SJCRH30 (cell line): Measurements from ENCODE around the gene PEPD. TPM values are rescaled to one million over a fixed set of nuclear protein-coding genes. Genes with fewer than 3 reads are reported as not detected.

Experiments
- DNase-seq, 2 experiments: peaks; one replicate each; pipeline ENCODE4 v3.0.0-alpha.2; 2015 to 2020
- H3K27ac ChIP-seq: fragments of 250-450 bp; sonication (Bioruptor Pico); 2 replicates; pipeline ENCODE4 v1.5.1; 2020; ENCODE audit warnings: mild to moderate bottlenecking, moderate library complexity
- H3K27me3 ChIP-seq: fragments of 250-450 bp; sonication (Bioruptor Pico); 2 replicates; pipeline ENCODE4 v1.5.1; 2020; ENCODE audit warnings: mild to moderate bottlenecking, moderate library complexity
- H3K36me3 ChIP-seq: fragments of 250-450 bp; sonication (Bioruptor Pico); 2 replicates; pipeline ENCODE4 v1.5.1; 2020; ENCODE audit warnings: mild to moderate bottlenecking, moderate library complexity
- H3K4me1 ChIP-seq: fragments of 250-450 bp; sonication (Bioruptor Pico); 2 replicates; pipeline ENCODE4 v1.5.1; 2020; ENCODE audit warnings: mild to moderate bottlenecking, moderate library complexity
- H3K4me3 ChIP-seq: fragments of 250-450 bp; sonication (Bioruptor Pico); 2 replicates; pipeline ENCODE4 v1.5.1; 2020; ENCODE audit warnings: mild to moderate bottlenecking, moderate library complexity
- H3K9me3 ChIP-seq: fragments of 250-450 bp; sonication (Bioruptor Pico); replicated peaks from 2 replicates; pipeline ENCODE4 v1.5.1; 2020; ENCODE audit warnings: mild to moderate bottlenecking, moderate library complexity
- total RNA-seq: library from RNA; depleted of rRNA; stranded (reverse); fragments of >200 nt; shearing (Covaris generic); gene quantifications from 2 replicates; pipeline ENCODE4 v1.2.3, GENCODE V29; 2014

Gene PEPD
- total RNA-seq, 1 experiment from 2014 or later, result 39.5 TPM

DNA sequence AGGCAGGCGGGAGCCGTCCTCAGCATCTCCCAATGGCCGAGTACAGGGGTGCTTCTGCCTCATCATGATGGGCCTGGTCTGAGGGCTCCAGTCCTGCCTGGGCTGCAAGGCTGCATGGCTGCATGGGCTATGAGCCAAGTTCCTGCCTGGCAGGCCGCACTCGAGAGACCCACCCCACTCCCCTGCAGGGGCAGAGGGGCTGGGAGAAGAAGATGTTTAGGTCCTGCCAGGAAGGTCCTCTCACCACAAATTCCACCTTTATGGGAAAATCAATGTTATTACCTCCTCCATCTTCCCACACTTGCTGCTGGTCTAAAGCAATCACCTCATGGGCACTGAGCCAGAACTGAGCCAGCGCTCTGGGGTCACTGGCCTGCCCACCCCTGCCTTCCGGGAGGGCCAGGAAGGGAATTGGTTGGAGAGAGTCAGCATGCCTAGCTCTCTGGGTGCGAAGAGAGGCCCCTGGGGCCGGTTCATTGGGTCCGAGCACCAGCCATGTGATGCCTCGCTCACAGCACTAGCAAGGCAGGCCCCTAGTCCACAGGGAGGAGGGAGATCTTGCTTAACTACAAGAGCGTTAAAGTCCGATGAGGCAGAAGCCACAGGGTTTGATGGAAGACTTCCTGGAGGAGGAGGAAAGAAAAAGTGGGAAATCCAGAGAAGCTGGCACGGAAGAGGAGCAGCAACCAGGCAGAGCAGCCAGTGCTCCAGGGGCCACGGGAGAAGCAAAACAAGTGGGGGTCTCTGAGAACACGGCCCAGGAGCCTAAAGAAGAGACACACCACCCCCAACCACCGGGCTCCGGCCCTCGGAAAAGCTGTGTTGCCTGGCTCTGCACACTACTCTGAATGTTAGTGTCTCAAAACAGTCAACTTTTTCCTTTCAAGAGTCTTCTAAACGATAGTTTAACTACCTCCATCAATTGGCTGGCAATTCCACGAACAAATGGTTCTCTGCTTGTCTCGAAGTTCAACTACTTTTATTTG is 84.9 kb downstream of the PEPD start:
- no peak for DNase-seq

DNA sequence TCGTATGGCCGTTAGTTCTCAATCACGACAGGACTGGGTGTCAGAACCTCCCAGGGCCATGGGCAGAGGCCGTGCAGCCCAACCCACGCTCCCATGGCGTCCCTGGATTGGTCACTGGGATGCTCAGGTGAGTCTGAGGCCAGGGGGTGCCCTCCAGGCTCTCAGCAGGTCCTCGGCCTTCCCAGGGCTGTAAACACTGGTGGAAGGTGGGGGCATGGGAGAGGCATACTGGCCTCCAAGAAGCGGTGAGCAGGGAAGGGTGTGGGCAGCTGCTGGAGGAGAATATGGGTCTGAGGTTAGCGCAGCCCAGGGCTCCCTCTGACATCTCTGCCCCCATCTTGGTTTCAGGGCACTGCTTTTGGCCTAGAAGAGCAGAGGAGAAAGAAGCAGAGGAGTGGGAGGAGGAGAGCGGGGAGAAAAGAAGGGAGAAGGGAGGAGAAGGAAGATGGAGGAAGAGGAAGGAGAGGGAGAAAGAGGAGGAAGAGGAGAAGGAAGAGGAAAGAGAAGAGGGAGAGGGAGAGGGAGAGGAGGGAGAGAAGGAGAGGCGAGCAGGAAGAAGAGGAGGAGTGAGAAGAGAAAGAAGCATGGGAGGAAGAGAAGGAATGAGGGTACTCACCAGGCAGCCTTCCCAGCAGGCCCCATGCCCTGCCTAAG is 85.8 kb downstream of the PEPD start:
- Histone ChIP-seq H3K4me3 (no peak overlapping the region), H3K9me3 (no peaks in the 10 kb centered on the region), H3K4me1 (peaks cover 32% of the 10 kb centered on the region), H3K27ac (peak overlapping the region; percentile 53), H3K36me3 (no peaks in the 10 kb centered on the region), H3K27me3 (no peaks in the 10 kb centered on the region)
- no peak for DNase-seq

More for the DNA sequence above, 84.9 kb downstream of the PEPD start:
- no peaks in the 10 kb centered on the region for H3K9me3 ChIP-seq
- peaks cover 32% of the 10 kb centered on the region for H3K4me1 ChIP-seq
- H3K4me3 ChIP-seq, result no peak overlapping the region
- H3K36me3 ChIP-seq, result no peaks in the 10 kb centered on the region
- no peak overlapping the region for H3K27ac ChIP-seq
- no peaks in the 10 kb centered on the region for H3K27me3 ChIP-seq

DNA sequence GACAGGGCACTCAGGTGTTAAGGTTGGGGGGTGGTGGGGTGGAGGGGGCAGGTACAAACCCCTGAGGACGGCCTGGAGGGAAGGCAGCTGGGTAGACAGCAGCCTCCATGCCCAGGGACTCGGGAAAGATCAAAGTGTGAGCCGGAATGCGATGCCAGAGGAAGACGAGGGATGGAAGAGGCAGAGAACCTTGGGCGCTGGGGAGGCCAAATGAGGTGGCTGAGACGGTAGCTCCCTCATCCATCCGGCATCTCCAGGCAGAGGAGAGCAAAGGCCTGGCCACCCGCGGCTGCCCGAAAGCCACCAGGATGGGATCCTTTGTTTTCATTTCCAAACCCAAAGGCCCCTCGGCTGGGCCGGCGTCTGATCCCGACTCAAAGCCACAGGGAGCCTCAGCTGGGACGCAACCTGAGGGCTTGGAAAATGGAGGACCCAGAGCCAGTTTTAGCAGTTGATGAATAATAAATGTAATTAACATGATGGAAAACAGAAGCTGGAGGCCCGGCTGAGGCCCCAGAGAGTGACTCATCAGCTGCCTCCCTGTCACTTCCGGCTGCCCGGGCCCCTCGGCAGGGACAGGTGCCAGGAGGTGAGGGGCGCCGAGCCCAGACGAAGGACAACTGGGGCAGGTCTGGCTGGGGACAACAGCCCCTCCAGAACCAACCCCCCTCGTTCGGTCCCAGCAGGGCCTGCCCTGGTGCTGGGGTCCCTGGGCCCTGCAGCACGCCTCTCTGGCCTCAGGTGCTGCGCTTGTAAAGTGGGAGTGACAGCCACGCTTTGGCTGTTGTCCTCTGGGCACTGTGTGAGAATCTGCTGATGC is 86.5 kb downstream of the PEPD start:
- Histone ChIP-seq H3K4me1 (peaks cover 35% of the 10 kb centered on the region), H3K4me3 (peak overlapping the region; percentile 27), H3K27ac (peak overlapping the region; percentile 53)

GRCh38 chr19:33434069-33434885 is 87.3 kb downstream of the PEPD start:
- no peaks in the 10 kb centered on the region for H3K27me3 ChIP-seq
- no peak for DNase-seq
- H3K36me3 ChIP-seq, result no peaks in the 10 kb centered on the region
- H3K4me1 ChIP-seq, result peaks cover 35% of the 10 kb centered on the region
- peak overlapping the region; percentile 53; the same call in 1 of the 2 replicates for H3K27ac ChIP-seq
- no peak overlapping the region for H3K4me3 ChIP-seq
- H3K9me3 ChIP-seq, result no peaks in the 10 kb centered on the region

More for the DNA sequence above, 86.5 kb downstream of the PEPD start:
- no peaks in the 10 kb centered on the region for H3K27me3 ChIP-seq
- no peaks in the 10 kb centered on the region for H3K36me3 ChIP-seq
- peak; percentile 62 to 74 for DNase-seq
- H3K9me3 ChIP-seq, result no peaks in the 10 kb centered on the region

- Histone ChIP-seq H3K27ac (no peak overlapping the region), H3K4me3 (no peak overlapping the region), H3K27me3 (no peaks in the 10 kb centered on the region), H3K9me3 (no peaks in the 10 kb centered on the region), H3K4me1 (peaks cover 27% of the 10 kb centered on the region), H3K36me3 (no peaks in the 10 kb centered on the region)
- no peak for DNase-seq
These were observed 89.0 kb downstream of the PEPD start for GRCh38 chr19:33432446-33433170.

GRCh38 chr19:33432015-33432414 is 89.6 kb downstream of the PEPD start:
- Histone ChIP-seq H3K27me3 (no peaks in the 10 kb centered on the region), H3K9me3 (no peaks in the 10 kb centered on the region), H3K36me3 (no peaks in the 10 kb centered on the region), H3K4me1 (peaks cover 25% of the 10 kb centered on the region), H3K4me3 (no peak overlapping the region), H3K27ac (no peak overlapping the region)
- DNase-seq, result no peak

DNA sequence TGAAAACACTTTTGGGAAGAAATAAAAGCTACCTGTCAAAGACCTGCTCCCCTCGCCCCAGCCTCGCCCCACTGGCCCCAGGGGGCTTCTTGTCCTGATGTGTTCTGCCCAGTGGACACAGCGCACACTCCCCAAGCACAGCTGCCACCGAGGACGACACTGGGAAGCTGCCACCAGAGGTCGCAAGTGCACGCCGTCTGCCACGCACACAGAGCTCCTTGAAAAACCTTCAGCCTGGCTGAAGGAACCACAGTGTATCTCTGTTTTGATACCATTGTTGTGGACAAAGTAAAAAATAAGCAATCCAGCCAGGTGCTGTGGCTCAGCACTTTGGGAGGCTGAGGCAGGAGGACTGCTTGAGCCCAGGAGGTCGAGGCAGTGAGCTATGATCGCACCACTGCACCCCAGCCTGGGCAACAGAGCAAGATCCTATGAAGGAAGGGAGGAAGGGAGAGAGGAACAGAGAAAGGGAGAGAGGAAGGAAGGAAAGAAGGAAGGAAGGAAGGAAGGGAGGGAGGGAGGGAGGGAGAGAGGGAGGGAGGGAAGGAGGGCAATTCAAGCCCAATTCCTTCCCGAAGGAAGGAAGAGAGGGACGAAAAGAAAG is 90.8 kb downstream of the PEPD start:
- DNase-seq, result peak; percentile 76 to 91
- no peaks in the 10 kb centered on the region for H3K27me3 ChIP-seq
- no peak overlapping the region for H3K27ac ChIP-seq

DNA sequence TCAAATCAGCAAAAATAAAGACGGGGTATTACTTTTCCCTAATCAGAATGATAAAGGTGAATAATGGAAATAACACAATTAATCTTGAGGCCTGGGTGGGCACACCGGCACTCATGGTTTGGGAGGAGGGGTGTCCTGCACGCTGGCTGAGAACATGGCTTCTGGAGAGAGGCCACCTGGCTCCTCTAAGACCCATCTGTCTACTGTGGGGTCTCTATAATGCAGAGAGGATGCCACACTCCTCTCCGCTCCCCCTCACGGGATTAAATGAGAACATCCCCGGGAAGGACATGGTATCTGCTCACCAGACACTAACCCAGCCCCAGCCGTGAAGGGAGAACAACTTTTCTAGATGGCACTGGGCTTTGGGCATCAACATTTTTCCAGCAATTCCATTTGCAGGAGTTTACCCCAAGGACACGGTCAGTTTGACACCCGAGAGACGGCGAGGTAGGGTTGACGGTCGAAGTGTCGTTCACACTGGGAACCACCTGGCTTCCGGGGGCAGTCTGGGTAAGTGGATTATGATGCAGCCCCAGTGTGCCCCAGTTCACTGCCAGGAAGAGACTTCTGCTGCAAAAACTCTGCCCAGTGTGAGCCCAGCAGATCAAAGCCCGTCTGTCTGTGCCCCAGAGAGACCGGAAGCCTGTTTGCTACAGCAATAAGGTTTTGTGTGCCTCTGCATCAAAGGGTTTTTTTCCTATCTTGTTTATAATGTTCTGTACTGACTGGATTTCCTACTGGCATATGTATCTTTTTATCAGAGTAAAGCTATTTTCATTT is 91.5 kb downstream of the PEPD start:
- Histone ChIP-seq H3K4me3 (no peak overlapping the region), H3K9me3 (no peaks in the 10 kb centered on the region), H3K27ac (no peak overlapping the region), H3K36me3 (no peaks in the 10 kb centered on the region), H3K4me1 (peaks cover 23% of the 10 kb centered on the region), H3K27me3 (no peaks in the 10 kb centered on the region)
- DNase-seq, result peak in 1 of 2 experiments; percentile 31

More for the DNA sequence above, 90.8 kb downstream of the PEPD start:
- Histone ChIP-seq H3K36me3 (no peaks in the 10 kb centered on the region), H3K4me1 (peaks cover 30% of the 10 kb centered on the region), H3K4me3 (no peak overlapping the region), H3K9me3 (no peaks in the 10 kb centered on the region)

- Histone ChIP-seq H3K4me3 (no peak overlapping the region), H3K4me1 (peaks cover 13% of the 10 kb centered on the region), H3K9me3 (no peaks in the 10 kb centered on the region), H3K36me3 (no peaks in the 10 kb centered on the region), H3K27me3 (no peaks in the 10 kb centered on the region), H3K27ac (no peak overlapping the region)
- DNase-seq, result no peak
These were observed 92.9 kb downstream of the PEPD start for GRCh38 chr19:33428627-33429125.

DNA sequence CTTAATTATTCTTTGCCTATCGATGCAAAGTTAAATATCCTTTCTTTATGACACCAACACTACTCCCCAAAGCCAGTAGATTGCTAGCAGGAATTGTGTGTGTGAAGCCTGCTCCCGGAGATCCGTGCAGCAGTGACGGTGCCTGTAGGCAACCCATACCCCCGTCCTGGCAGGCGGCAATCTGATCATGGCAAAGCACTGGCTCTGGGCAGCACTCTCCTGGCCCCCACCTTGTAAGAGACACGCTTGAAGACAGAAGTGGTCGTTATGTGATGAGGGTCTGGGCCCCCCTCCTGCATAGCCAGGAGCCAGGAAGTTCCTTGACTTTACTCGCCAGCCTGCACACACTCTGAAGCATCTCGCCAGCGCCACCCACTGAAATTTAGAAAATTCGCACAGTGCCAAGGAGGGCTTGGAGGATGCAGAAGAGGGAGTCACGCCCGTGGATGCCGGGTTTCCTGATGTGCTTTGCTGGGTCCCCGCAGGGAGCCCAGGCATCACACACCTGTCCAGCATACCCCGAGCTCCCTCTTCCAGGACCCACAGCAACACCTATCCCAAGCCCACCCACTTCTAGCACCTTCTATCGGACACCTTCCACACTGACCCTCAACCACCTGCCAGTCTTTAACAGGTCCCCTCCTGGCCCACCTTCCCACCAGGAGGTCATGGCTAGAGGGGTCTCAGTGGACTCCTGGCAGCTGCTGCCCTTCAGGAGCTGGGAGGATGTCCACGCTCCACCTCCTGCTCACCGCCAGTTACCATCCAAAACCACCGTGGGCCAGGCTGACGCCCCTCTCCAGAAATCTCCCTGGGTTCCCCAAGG is 93.6 kb downstream of the PEPD start:
- H3K4me1 ChIP-seq, result peaks cover 13% of the 10 kb centered on the region
- H3K27me3 ChIP-seq, result no peaks in the 10 kb centered on the region
- no peak for DNase-seq
- H3K36me3 ChIP-seq, result no peaks in the 10 kb centered on the region
- no peak overlapping the region for H3K4me3 ChIP-seq
- H3K9me3 ChIP-seq, result no peaks in the 10 kb centered on the region
- H3K27ac ChIP-seq, result no peak overlapping the region

DNA sequence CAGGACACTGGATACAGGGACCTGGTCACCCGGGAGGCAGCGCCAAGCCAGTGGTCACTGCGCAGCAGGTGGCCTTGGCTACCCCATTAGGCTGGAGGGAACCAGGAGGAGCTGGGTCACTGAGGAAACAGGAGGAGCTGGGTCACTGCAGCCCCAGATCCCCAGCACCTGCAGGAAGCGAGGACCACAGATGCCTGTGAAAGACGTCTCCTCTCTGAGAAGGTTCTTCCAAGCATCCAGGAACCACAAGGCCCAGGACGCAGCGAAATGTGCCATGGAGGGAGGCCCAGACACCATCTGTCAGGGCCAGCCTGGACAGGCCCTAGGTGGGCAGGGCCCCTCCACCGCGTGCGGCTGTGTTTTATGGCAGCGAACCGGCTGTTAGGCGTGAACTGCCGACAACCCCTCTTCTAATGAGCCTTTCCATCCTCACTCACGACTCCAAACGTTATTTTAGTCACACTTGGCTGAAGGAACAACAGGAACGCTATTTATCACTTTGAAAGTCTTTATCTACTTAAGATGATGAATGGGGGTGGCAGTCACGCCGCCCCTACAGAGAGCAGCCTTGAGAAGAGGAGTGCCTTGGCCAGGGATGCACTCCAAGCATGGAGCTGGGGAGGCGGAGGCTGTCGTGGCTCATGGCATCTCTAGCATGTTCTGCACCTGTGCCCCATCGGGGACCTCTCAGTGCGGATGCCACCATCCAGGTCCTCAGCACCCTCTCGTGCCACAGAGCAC is 94.8 kb downstream of the PEPD start:
- DNase-seq, result peak; percentile 62 to 70
- Histone ChIP-seq H3K9me3 (no peaks in the 10 kb centered on the region), H3K27me3 (no peaks in the 10 kb centered on the region), H3K36me3 (no peaks in the 10 kb centered on the region), H3K27ac (peak overlapping the region; percentile 27), H3K4me1 (peaks cover 13% of the 10 kb centered on the region), H3K4me3 (no peak overlapping the region)
